Ureter (tissue), 1 donor: ENCODE measurements around the gene ANO3. TPM values are rescaled to one million over a fixed set of nuclear protein-coding genes. Genes with fewer than 3 reads are reported as not detected.

Experiments
- DNase-seq: peaks from one replicate; pipeline ENCODE4 v3.0.0-alpha.2; 2020; ENCODE audit warnings: low spot score
- total RNA-seq: library from RNA; stranded (reverse); gene quantifications from one replicate; pipeline ENCODE4 v1.2.4, GENCODE V29; 2023
- donor health status: DM: yes; HTN: yes; CAD: no.

The ANO3 gene
- total RNA-seq, 1 donor from 2014 or later: 0.55 TPM

- no peak for DNase-seq
Observed at GRCh38 chr11:26704249-26704648, 372.3 kb downstream of the ANO3 start.

- no peak for DNase-seq
Observed at GRCh38 chr11:26706181-26706580, 374.3 kb downstream of the ANO3 start.

DNA sequence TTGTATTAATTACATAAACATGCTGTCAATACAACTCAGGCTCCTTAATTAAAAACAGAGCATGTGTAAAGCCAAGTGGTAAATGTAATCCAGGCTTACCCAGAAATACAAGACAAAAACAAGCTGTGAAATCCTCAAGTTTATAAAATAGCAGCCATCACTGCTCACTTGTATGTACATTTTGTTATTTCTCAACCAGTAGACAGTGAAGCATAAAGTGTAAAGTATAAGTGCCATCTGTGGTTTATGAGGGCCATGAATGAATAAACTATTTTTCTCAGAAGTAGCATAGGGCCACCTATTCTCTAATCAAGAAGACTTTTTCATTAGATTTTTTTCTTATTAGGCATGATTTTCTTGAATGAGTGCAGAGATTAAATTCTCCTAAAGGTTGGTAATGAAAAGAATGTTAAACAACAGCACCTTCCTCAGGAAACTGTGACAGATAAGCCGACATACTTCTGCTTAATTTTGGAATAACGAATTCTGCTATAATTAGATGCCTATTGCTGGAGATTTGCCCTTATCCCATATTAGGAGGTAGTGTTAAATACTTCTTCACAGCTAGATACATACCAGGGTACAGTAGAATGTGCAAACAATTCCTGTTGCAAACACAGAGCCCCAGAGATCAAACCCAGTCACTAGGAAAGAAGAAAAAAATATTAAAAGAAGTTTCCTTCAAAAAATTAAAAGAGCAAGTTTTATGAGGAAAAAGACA lies 377.0 kb downstream of the ANO3 start:
- DNase-seq: no peak

DNA sequence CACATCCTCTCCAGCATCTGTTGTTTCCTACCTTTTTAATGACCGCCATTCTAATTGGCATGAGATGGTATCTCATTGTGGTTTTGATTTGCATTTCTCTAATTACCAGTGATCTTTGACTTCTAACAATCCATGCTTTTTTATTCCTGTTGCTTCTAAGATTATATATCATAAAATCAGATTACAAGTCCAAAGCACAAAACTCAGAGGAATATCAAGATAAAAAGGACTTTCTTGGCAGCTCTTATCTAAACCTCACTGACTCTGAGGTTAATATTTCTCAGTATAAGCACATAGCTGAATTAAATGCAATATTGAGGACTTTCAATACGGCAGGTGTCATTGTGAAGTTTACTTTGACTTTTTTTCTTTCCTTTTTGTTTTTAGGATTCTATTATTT lies 378.6 kb downstream of the ANO3 start:
- no peak for DNase-seq

DNA sequence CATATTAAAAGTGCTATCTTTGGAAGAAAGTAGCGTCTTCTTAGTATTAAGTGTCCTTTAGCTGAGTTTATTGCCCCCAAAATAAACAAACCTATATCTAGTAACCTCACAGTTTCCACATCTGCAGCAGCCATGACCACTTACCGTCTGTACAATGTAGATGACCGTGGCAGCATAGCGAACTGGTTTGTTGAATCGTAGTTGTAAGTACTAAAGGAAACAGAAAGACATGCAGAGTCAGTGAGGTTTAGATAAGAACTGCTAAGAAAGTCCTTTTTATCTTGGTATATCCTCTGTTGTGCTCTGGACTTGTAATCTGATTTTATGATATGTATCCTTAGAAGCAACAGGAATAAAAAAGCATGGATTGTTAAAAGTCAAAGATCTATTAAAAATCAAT lies 380.6 kb downstream of the ANO3 start:
- no peak for DNase-seq

Other genes starting within 250 kb of the ANO3 start
- gene MUC15, start 240.1 kb downstream of the ANO3 start, total RNA-seq: 9.5 TPM